GM19025 (cell line): ENCODE measurements around the gene GAK.

Experiments used
- ATAC-seq: cut with Tn5 transposase; IDR thresholded peaks from one replicate; pipeline ENCODE4 v1.9.1; 2021; ENCODE audit warnings: mild to moderate bottlenecking, low read depth, moderate library complexity; ENCODE audit not compliant: unreplicated experiment

GAK gene

GRCh38 chr4:965048-965765 is 33.1 kb upstream of the GAK start:
- ATAC-seq = no peak

- ATAC-seq = no peak
These were observed 32.4 kb upstream of the GAK start for GRCh38 chr4:964346-965025.

GRCh38 chr4:963276-964225 is 31.4 kb upstream of the GAK start:
- no peak for ATAC-seq

DNA sequence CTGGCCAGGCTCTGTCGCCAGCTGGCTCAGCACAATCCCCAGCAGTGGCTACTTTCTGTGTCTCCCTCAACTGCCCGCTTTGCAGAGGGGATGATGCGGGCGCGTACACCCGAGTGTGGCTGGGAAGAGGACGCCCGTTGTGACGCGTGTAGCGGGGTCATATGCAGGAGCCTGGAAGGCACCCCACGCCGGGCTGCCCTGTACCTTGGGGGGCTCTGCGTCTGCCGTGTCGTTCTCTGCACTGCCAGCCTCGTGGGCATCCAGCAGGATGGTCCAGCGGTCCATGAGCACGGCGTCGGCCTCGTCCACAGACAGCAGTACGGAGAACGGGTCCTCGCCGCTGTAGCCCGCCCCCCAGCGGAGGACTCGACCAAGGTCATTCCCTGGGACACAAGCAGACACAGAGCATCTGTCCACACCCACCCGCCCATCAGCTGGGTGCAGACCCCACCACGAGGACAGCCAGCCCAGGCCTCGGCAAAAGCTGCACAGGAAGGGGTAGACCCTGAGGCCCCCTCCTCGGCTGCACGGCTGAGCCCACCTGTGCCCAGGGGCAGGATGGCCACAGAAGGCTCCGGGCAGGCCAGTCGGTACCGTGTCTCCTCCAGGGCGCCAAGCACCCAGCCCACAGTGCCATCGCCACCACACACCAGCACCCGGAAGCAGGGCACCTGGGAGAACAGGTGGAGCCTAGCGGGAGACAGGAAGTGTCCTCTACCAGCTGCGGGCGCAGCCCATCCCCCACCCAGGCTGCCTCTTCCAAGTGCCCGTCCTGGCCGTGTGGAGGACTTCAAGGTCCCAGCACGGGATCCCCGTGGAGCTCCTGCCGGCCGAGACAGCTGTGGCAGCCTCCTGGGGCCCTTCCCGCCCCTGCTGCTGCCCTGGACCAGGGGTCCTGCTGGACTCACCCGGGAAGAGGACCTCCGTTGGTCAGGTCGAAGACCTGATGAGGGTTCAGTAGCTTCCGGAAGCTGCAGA is 30.4 kb upstream of the GAK start:
- ATAC-seq = no peak

GRCh38 chr4:961351-962230 is 29.5 kb upstream of the GAK start:
- ATAC-seq = no peak

- ATAC-seq = no peak
These were observed 28.7 kb upstream of the GAK start for GRCh38 chr4:960636-961350.

DNA sequence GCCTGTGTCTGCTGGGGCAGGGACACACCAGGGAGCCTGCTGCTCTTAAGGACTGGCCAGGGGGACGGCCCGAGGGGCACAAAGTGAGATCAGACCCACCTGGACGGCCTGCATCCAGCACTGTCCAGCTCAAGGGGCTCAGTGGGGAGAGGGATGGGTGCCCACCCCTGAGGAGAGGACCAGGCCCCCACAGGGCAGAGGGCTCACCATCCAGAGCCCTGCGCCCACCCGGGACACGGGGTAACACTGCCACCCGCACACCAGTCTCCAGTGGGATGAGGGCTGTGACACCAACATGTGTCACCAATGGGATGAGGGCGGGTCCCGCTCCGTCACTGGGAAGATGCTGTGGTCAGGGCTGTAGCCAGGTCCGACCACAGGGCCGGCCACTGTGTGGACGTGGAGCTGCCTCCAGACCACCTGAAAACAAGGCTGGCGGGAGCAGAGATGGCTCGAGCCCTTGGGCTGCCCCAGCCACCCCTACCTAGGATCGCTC is 28.1 kb upstream of the GAK start:
- no peak for ATAC-seq

DNA sequence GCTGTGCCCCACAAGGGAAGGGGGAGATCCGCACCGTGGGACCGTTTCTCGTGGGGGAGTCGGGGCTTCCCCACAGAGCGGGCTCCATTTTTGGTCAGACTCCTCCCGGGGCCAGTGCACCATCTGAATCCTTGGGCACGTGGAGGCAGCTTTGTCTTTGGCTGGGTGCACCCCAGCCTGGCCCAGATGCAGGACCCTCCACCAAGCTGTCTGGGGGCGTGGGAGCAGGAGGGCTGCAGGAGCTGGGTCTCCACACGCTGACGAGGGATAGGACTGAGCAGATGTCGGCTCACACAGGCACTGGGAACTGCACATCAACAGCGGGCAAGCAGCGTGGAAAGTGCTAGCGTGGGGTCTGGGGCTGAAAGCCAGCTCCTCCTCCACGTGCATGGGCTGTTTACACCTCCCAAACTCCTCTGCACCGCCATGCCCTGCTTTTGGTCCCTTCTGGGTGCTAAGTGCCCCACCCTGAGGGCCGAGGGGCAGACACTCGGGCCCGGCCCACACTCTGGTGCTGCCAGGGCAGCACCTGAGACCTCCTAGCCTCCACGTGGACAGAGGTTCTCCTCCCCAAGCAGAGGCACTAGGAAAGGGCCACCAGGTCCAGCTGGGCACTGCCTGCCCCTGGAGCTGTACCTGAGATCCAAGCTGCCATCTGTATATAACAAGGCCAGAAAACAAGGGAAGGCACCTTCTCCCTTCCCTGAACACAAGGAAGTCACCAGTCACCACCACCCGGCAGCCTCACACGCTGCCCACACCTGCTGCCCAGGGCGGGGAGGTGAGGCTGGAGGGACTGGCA is 27.4 kb upstream of the GAK start:
- no peak for ATAC-seq

- ATAC-seq = no peak
These were observed 26.7 kb upstream of the GAK start for GRCh38 chr4:958696-959337.

DNA sequence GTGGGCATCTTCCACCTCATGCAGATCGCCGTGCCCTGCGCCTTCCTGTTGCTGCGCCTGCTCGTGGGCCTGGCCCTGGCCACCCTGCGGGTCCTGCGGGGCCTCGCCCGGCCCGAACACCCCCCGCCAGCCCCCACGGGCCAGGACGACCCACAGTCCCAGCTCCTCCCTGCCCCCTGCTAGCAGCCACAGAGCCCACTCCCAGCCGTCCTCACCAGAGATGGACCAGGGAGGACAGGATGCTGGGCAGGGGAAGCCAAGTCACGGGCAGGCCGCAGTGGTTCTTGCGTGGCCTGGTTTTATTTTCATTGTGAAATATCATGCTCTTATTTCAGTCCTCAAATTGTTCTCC is 26.2 kb upstream of the GAK start:
- ATAC-seq = no peak

GRCh38 chr4:957581-958313 is 25.6 kb upstream of the GAK start:
- ATAC-seq = no peak

DNA sequence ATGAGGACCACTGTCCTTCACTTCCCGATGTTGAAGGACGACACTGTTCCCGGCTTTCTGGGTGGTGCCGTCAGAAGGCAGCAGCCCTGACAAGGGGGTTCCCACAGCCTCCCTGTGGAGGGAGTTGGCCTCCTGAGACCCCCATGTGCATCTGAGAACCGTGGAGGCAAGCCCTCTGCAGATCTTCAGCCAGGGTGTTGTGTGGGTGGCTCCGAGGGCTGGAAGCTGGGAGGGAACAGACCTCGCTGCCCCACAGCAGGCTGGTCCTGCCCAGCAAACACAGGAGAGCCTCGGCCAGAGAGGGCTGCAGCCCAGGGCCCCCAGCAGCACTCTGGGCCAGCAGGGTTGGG is 25.1 kb upstream of the GAK start:
- ATAC-seq = no peak

DNA sequence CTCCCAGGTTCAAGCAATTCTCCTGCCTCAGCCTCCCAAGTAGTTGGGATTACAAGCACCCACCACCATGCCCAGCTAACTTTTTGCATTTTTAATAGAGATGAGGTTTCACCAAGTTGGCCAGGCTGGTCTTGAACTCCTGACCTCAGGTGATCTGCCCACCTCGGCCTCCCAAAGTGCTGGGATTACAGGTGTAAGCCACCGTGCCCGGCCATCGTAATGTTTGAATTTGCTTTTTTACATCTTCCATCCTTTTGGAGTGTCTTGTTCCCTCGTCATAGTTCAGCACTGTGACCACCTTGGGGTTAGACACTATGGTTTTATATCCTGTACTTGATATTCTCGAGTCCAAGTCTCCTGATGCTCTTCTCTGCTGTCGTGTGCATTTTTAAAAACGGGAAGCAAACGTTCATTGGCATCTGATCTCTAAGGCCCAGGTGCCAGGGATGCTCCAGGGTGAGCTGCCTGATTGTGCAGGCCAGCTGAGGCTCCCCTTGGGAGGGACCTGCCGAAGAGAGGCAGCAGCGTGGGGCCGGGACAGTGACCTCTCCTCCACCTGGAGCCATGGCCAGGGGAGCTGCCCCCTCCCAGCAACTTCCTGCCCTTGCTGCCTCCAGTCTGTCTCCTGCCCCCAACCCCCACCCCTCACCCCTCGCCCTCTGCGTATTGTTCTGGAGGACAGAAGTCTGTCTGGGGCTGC is 24.6 kb upstream of the GAK start:
- no peak for ATAC-seq

DNA sequence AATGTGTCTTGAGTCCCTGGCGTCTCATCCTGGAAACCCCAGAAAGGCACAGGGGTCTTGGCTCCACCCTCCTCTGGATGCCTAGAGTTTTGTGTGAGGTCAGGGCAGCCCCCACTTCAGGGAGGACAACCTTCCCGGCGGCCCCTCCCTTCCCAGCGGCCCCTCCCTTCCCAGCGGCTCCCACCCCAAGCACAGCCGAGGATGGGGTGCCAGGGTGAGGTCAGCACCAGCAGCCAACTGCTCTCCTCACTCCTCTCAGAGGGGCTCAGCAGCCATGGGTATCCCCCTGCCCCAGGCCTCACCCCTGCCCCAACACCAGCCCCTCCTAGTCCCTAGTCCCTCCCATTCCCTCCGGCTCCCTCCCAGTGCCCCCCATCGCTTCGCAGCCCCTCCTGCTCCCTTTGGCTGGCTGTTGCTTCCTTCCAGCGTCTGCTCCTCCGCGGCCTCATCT is 23.8 kb upstream of the GAK start:
- no peak for ATAC-seq

DNA sequence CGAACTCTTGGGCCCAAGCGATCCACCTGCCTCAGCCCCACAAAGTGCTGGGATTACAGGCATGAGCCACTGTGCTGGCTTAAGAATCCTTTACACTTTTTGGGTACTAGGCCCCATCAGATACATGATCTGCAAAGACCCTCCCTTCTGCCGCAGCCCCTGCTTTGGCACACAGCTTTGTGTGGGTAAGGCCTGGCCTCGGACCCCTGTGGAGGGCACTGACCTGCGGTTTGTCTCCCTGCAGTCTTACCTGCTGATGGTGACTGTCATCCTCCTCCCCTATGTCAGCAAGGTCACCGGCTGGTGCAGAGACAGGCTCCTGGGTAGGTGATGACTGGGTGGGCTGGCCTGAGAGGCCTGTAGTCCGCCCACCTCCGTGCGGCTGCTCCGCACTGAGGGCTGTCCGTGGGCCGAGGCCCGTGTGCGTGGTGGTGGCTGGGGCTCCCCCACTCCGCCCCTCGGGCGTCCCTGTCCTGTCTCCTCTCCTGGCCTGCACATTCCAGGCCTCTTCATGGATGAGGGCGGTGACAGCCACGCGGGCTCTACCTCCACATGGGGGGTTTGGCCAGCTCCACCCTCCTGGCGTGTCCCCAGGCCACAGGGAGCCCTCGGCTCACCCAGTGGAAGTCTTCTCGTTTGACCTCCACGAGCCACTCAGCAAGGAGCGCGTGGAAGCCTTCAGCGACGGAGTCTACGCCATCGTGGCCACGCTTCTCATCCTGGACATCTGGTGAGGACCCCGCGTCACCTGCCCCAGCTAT is 23.2 kb upstream of the GAK start:
- no peak for ATAC-seq
